ENCODE data around the gene PMEL. TPM values are rescaled to one million over a fixed set of nuclear protein-coding genes. Genes with fewer than 3 reads are reported as not detected.

The PMEL gene
- total and polyA plus RNA-seq, 9 of the 15 experiments (the other 6 are each of a cell fraction or from before 2014, with no cell fraction given) = 0.36 to 2.0 (median 0.98) TPM

DNA sequence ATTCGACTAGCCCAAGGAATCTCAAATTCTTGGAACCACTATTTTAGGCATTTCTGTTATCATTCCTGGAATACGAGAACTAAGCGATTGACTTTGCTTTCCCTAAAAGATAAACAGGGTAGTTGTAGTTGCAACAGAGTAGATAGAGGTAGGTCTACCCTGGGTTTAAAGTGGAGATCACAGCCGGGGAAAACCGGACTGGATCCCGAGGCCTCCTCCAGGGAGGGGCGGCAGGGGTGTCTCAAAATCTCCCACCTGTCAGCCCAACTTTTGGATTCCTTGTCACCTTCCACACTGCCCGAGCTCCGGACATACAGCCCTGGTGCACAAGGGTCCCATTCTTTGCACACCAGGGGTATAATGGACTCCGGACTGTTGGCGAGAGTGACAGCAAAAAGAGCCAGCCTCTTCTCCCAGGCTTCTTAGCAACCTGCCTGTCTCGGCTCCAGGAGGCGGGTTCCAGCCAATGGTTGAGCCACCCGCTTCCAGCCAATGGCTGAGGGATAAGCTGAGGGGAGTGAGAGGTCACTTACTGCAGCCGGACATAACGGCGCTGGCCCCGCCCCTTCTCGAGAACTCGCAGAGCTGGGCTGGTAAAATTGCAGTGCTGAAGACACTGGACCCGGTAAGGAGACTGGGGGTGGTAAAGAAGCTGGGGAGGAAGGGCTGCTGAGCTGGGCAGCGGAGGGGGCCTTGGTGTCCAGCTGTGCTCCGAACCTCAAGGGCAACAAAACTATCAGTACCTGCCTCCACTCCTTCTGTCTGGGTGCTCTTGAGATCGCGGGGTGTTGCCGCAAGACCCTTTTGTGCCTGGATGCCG is 31.1 kb upstream of the PMEL start, which contains the start of gene SUOX (continued):
- no peak for TF ChIP-seq HNRNPH1 (optimal IDR thresholded peaks at IDR 0.05; ENCODE audit: low read depth, low read length)
- TF ChIP-seq, protein P1, sequence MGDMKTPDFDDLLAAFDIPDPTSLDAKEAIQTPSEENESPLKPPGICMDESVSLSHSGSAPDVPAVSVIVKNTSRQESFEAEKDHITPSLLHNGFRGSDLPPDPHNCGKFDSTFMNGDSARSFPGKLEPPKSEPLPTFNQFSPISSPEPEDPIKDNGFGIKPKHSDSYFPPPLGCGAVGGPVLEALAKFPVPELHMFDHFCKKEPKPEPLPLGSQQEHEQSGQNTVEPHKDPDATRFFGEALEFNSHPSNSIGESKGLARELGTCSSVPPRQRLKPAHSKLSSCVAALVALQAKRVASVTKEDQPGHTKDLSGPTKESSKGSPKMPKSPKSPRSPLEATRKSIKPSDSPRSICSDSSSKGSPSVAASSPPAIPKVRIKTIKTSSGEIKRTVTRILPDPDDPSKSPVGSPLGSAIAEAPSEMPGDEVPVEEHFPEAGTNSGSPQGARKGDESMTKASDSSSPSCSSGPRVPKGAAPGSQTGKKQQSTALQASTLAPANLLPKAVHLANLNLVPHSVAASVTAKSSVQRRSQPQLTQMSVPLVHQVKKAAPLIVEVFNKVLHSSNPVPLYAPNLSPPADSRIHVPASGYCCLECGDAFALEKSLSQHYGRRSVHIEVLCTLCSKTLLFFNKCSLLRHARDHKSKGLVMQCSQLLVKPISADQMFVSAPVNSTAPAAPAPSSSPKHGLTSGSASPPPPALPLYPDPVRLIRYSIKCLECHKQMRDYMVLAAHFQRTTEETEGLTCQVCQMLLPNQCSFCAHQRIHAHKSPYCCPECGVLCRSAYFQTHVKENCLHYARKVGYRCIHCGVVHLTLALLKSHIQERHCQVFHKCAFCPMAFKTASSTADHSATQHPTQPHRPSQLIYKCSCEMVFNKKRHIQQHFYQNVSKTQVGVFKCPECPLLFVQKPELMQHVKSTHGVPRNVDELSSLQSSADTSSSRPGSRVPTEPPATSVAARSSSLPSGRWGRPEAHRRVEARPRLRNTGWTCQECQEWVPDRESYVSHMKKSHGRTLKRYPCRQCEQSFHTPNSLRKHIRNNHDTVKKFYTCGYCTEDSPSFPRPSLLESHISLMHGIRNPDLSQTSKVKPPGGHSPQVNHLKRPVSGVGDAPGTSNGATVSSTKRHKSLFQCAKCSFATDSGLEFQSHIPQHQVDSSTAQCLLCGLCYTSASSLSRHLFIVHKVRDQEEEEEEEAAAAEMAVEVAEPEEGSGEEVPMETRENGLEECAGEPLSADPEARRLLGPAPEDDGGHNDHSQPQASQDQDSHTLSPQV (IDR thresholded peaks at IDR 0.05) = no peak
- TF ChIP-seq DDX20 (tag; IDR thresholded peaks at IDR 0.05; ENCODE audit: low read depth) = no peak
- TF ChIP-seq, protein P2, sequence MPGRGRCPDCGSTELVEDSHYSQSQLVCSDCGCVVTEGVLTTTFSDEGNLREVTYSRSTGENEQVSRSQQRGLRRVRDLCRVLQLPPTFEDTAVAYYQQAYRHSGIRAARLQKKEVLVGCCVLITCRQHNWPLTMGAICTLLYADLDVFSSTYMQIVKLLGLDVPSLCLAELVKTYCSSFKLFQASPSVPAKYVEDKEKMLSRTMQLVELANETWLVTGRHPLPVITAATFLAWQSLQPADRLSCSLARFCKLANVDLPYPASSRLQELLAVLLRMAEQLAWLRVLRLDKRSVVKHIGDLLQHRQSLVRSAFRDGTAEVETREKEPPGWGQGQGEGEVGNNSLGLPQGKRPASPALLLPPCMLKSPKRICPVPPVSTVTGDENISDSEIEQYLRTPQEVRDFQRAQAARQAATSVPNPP (IDR thresholded peaks at IDR 0.05; ENCODE audit: borderline replicate concordance, insufficient read depth, insufficient read length) = no peak
- TF ChIP-seq ZNF212 (CRISPR knock-in tag; IDR thresholded peaks at IDR 0.05) = no peak
- no peak for TF ChIP-seq NCOA2 (IDR thresholded peaks at IDR 0.05; ENCODE audit: partially characterized antibody in 2 of 2)
- TF ChIP-seq, protein P3, sequence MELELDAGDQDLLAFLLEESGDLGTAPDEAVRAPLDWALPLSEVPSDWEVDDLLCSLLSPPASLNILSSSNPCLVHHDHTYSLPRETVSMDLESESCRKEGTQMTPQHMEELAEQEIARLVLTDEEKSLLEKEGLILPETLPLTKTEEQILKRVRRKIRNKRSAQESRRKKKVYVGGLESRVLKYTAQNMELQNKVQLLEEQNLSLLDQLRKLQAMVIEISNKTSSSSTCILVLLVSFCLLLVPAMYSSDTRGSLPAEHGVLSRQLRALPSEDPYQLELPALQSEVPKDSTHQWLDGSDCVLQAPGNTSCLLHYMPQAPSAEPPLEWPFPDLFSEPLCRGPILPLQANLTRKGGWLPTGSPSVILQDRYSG (tag; conservative IDR thresholded peaks at IDR 0.05; ENCODE audit: low read depth) = no peak
- no peak for TF ChIP-seq ETV1 (tag; conservative IDR thresholded peaks at IDR 0.05; ENCODE audit: low read depth)
